ENCODE measurements around the gene CYP2C18. TPM values are rescaled to one million over a fixed set of nuclear protein-coding genes. Genes with fewer than 3 reads are reported as not detected.
"Not testable (repeated sequence)": the region's sequence is repeated elsewhere in the genome, so short reads cannot be mapped to it uniquely, and the experiment has no call there.

CYP2C18 gene
- total RNA-seq, 1 donor from 2014 or later: 11.5 TPM

GRCh38 chr10:94645285-94645684 is 38.2 kb upstream of the CYP2C18 start:
- TF ChIP-seq POLR2AphosphoS5 (IDR thresholded peaks at IDR 0.05; ENCODE audit: insufficient read depth in 1 of 2, low read depth in 1 of 2) (no peak), POLR2A (IDR thresholded peaks at IDR 0.05) (no peak), CTCF (IDR thresholded peaks at IDR 0.05) (no peak)
- no peaks in the 10 kb centered on the region for H3K4me1 ChIP-seq
- no peak overlapping the region for H3K4me3 ChIP-seq
- H3K9me3 ChIP-seq: no peaks in the 10 kb centered on the region
- no peaks in the 10 kb centered on the region for H3K36me3 ChIP-seq
- no peak overlapping the region for H3K27ac ChIP-seq
- intact Hi-C loops (cut with DNase I): no loop called here
- no peak for DNase-seq (ENCODE audit: extremely low spot score in 2 of 2)
- no peaks in the 10 kb centered on the region for H3K27me3 ChIP-seq

DNA sequence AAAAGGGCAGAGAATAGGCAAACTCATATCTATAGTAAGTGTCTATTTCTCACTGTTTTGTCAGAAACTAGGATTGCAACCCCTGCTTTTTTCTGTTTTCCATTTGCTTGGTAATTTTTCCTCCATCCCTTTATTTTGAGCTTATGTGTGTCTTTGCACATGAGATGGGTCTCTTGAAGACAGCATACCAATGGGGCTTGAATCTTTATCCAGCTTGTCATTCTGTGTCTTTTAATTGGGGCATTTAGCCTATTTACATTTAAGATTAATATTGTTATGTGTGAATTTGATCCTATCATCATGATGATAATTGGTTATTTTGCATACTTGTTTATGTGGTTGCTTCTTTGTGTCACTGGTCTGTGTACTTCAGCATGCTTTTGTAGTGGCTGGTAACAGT is 28.3 kb upstream of the CYP2C18 start:
- H3K27me3 ChIP-seq; H3K36me3 ChIP-seq; H3K27ac ChIP-seq; intact Hi-C loops (cut with DNase I); H3K9me3 ChIP-seq; H3K4me1 ChIP-seq; DNase-seq (ENCODE audit: extremely low spot score in 2 of 2); H3K4me3 ChIP-seq: not testable (repeated sequence)

GRCh38 chr10:94663061-94663460 is 20.5 kb upstream of the CYP2C18 start:
- H3K4me1 ChIP-seq; DNase-seq (ENCODE audit: extremely low spot score in 2 of 2); H3K36me3 ChIP-seq; H3K27me3 ChIP-seq; intact Hi-C loops (cut with DNase I); H3K9me3 ChIP-seq; H3K27ac ChIP-seq; H3K4me3 ChIP-seq: not testable (repeated sequence)

DNA sequence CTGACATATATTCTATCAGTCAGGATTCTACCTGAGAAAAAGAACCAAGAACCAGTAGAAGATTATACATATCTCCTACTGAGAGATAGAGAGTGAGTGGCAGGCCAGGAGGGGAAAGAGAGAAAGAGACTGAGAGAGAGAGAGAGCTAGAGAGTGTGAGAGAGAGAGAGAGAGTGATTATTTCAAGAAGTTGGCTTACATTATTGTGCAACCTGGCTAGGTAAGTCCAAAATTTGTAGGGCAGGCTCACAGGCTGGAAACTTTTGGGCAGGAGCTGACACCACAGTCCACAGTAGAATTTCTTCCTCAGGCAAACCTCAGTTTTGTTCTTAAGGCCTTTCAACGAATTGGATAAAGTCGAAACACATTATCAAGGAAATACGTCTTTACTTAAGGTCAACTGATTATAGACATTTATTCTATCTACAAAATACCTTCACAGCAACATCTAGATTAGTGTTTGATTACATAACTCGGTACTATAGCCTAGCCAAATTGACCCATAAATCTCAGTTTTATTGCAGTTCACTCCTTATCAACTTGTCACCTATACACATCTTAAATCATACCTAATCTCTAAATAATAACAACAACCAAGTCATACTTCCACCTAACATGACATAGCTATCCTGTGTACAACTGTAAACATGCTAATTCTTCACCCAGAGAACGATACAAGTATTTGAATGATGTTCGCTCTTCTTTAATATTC is 17.0 kb upstream of the CYP2C18 start:
- TF ChIP-seq CTCF (IDR thresholded peaks at IDR 0.05): no peak
- no peak for TF ChIP-seq POLR2AphosphoS5 (IDR thresholded peaks at IDR 0.05; ENCODE audit: insufficient read depth in 1 of 2, low read depth in 1 of 2)
- no peak for TF ChIP-seq POLR2A (IDR thresholded peaks at IDR 0.05)
- H3K36me3 ChIP-seq: no peaks in the 10 kb centered on the region
- no peak for DNase-seq (ENCODE audit: extremely low spot score in 2 of 2)

GRCh38 chr10:94673614-94674321 is 9.8 kb upstream of the CYP2C18 start:
- no peak for DNase-seq (ENCODE audit: extremely low spot score in 2 of 2)
- no peaks in the 10 kb centered on the region for H3K9me3 ChIP-seq
- TF ChIP-seq CTCF (IDR thresholded peaks at IDR 0.05) (no peak), POLR2A (IDR thresholded peaks at IDR 0.05) (no peak), POLR2AphosphoS5 (IDR thresholded peaks at IDR 0.05; ENCODE audit: insufficient read depth in 1 of 2, low read depth in 1 of 2) (no peak)
- H3K27me3 ChIP-seq: no peaks in the 10 kb centered on the region
- no peaks in the 10 kb centered on the region for H3K36me3 ChIP-seq
- H3K4me1 ChIP-seq: no peaks in the 10 kb centered on the region
- no peak overlapping the region for H3K27ac ChIP-seq
- intact Hi-C loops (cut with DNase I): no loop called here
- H3K4me3 ChIP-seq: no peak overlapping the region

More for the DNA sequence above, 17.0 kb upstream of the CYP2C18 start:
- Histone ChIP-seq H3K4me3 (no peak overlapping the region), H3K9me3 (no peaks in the 10 kb centered on the region), H3K27me3 (no peaks in the 10 kb centered on the region), H3K27ac (no peak overlapping the region), H3K4me1 (no peaks in the 10 kb centered on the region)
- intact Hi-C loops (cut with DNase I): no loop called here

DNA sequence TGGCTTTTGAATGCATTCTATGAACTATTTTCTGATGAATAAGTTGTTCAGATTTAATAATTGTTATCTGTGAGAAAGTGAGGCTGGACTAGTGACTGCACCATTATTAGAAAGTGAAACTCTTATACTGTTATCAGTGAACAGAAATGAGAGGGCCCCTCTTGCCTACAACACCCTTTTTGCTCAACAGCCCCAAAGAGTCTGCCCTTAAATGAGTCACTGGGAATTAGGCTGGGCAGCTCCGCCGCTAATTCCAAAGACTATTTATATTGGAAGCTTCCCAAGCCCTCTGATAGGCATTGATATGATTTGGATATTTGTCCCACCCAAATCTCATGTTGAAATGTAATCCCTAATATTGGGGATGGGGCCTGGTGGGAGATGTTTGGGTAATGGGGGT is 7.0 kb upstream of the CYP2C18 start:
- no peak for DNase-seq (ENCODE audit: extremely low spot score in 2 of 2)
- H3K4me3 ChIP-seq: no peak overlapping the region
- no peaks in the 10 kb centered on the region for H3K27me3 ChIP-seq
- no peaks in the 10 kb centered on the region for H3K9me3 ChIP-seq
- H3K4me1 ChIP-seq: no peaks in the 10 kb centered on the region
- H3K27ac ChIP-seq: no peak overlapping the region
- intact Hi-C loops (cut with DNase I): no loop called here
- H3K36me3 ChIP-seq: no peaks in the 10 kb centered on the region
- TF ChIP-seq POLR2AphosphoS5 (IDR thresholded peaks at IDR 0.05; ENCODE audit: insufficient read depth in 1 of 2, low read depth in 1 of 2): no peak
- TF ChIP-seq CTCF (IDR thresholded peaks at IDR 0.05): no peak
- no peak for TF ChIP-seq POLR2A (IDR thresholded peaks at IDR 0.05)

Data from vagina (tissue), 2 donors.